Measurements from ENCODE around the gene NUP153.
"Not testable (repeated sequence)": the region's sequence is repeated elsewhere in the genome, so short reads cannot be mapped to it uniquely, and the experiment has no call there.

Gene NUP153

GRCh38 chr6:17601386-17601703, 105.4 kb downstream of the NUP153 start:
- no peak for DNase-seq (ENCODE audit: low spot score)

DNA sequence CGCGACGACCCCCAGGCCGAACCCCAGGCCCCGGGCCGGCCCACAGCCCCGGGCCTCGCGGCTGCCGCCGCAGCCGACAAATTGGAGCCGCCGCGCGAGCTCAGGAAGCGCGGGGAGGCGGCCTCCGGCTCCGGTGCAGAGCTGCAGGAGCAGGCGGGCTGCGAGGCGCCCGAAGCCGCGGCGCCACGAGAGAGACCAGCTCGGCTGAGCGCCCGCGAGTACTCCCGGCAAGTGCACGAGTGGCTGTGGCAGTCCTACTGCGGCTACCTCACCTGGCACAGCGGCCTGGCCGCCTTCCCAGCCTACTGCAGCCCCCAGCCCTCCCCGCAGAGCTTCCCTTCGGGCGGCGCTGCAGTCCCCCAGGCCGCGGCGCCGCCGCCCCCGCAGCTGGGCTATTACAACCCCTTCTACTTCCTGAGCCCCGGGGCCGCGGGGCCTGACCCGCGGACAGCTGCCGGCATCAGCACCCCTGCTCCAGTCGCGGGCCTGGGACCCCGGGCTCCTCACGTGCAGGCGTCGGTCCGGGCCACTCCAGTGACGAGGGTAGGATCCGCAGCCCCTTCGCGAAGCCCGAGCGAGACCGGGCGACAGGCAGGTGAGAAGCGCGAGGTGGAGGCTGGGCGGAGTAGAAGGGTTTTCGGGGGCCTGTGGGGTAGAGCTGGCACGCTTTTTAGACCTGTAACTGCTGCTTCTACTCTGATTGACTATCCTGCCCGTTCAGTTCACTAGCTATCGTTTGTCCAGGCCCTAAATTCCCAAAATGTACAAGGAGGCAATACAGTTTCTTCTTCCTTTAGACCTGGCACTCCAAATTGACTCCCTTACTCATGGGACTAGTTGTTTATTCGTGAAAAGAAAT, 106.0 kb downstream of the NUP153 start:
- DNase-seq (ENCODE audit: low spot score) = peak; percentile 69

DNA sequence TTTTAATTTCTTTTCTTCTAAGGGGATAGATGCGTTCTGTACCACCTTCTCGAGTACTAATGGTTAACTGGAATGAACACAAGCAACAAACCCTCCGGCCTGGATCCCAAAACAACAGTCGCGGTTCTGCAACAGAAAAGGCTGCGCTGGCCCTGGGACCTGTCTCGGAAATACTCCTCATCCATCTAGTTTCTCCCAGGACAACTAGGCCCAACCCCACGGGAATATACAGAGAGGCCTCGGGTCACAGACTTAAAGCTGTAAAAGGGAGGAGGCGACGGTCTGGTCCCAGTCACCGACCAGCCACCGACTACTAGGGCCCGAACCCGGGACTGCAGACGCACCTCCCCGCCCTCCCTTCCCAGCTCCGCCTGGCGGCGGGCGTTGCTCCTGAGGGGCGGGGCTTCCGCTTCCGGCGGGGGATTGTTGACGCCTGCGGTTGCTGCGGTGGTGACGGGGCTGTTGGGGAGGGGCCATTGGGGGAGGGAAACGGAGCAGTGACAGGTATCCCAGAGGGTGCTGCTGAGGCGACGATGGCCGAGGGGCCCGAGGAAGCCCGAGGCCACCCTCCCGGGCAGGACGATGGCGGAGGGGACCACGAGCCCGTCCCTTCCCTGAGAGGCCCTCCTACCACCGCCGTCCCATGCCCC, 106.7 kb downstream of the NUP153 start, which contains the start of gene FAM8A1:
FAM8A1 (plus strand) TSS at position 426 of the 650 bp plus-strand sequence; CDS start at position 534, 108 bp downstream.
- DNase-seq (ENCODE audit: low spot score) = peak; percentile 94

DNA sequence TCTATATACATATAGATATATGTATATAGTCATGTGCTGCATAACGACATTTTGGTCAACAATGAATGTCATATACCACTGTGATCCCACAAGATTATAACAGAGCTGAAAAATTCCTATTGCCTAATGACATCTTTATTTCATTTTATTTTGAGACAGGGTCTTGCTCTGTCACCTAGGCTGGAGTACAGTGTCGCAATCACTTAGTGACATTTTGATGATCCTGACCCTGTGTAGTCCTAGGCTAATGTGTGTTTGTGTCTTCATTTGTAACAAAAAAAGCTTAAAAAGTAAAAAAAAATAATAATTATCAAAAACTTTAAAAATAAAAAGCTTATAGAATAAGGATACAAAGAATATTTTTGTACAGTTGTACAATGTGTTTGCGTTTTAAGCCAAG, 110.6 kb downstream of the NUP153 start:
- no peak for DNase-seq (ENCODE audit: low spot score)

DNA sequence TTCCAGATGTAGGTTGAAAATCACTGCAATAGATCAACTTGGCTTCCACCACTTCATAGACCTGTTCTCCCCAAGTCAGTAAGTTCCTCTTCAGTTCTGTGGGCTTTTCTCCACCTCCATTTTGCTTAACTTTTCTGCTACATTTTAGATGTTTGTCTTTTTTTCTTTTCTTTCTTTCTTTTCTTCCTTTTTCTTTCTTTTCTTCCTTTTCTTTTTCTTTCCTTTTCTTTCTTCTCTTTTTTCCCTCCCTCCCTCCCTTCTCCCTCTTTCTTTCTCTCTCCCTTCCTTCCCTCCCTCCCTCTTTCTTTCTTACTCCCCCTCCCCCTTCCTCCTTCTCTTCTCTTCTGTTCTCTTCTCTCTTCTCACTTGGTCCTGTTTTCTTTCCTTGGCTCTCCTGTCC, 113.5 kb downstream of the NUP153 start:
- DNase-seq (ENCODE audit: low spot score) = no peak

- DNase-seq (ENCODE audit: low spot score) = no peak
Measured at GRCh38 chr6:17591287-17591686, 115.4 kb downstream of the NUP153 start.

GRCh38 chr6:17589406-17590096, 117.2 kb downstream of the NUP153 start:
- no peak for DNase-seq (ENCODE audit: low spot score)

DNA sequence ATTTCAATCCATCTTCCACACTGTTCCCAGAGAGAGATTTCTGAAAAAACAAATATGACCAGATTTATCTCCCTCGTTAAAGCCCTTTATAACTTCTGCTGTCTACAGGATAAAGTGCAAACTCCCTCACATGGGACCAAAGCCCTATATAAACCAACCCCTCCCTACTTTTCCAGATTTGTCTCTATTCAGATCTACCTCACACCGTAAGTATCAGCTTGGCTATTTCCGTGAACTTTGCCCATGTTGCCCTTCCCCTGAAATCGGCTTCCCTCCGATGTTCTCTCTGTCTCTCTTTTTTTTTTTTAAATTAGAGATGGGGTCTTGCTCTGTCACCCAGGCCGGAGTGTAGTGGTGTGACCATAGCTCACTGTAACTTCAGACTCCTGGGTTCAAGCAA, 118.7 kb downstream of the NUP153 start:
- DNase-seq (ENCODE audit: low spot score) = no peak

DNA sequence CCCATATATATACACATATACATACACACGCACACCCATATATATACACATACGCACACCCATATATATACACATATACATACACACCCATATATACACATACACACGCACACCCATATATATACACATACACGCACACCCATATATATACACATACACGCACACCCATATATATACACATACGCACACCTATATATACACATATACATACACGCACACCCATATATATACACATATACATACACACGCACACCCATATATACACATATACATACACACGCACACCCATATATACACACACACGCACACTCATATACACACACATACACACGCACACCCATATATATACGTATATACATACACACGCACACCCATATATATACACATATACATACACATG, 120.1 kb downstream of the NUP153 start:
- not testable (repeated sequence) for DNase-seq (ENCODE audit: low spot score)

DNA sequence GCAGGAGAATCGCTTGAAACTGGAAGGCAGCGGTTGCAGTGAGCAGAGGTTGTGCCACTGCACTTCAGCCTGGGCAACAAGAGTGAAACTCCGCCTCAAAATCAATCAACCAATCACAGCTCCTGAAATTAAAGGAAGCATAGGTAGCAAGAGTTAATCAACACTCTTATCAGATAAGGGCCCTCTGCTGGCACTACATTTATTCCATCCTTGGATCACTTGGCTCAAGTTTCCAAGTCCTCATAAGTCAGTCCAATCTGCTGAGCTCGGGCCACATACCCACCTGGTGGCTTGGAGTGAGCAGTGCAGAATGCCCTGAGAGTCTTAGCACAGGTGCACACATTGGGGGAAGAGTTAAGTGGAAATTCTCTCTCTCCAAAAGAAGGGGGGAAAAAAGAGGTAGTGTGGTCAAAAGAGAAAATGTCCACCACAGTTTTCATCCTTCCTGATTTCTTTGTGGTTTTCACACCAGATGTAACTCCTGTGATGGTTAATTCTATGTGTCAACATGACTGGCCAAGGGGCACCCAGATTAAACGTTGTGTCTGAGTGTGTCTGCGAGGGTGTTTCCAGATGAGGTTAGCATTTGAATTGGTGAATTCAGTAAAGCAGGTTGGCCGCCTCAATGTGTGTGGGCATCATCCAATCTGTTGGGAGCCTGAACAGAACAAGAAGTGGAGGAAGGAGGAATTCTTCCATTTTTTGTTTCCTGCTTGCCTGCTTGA, 120.8 kb downstream of the NUP153 start:
- peak; percentile 50 for DNase-seq (ENCODE audit: low spot score)

DNA sequence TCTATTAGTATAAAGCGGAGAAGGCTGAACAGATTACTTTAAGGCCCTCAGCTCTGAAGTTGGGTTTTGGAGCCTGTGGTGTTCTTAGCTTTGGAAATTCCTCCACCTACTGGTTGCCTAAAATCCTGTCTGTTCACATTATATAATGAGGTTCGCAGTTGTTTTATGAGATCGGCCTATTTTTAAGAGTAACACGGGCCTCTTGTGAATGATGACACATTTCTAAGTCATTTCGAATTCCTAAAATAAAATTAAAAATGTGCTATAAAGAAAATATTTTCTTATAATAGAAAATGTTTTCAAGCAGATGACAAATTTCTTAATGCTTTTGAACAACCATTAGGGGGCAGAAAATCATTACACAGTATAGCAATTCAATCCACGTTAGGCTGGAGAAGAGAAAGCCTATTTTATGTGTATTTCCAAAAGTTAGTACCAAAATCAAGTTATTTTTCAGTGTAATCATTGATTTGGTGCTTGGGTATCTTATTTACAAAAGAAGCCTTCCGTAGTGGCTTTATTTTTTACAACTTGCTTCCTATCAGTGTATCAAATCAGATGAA, 122.4 kb downstream of the NUP153 start:
- DNase-seq (ENCODE audit: low spot score) = peak; percentile 73

- DNase-seq (ENCODE audit: low spot score) = no peak
Measured at GRCh38 chr6:17583811-17584210, 122.9 kb downstream of the NUP153 start.

DNA sequence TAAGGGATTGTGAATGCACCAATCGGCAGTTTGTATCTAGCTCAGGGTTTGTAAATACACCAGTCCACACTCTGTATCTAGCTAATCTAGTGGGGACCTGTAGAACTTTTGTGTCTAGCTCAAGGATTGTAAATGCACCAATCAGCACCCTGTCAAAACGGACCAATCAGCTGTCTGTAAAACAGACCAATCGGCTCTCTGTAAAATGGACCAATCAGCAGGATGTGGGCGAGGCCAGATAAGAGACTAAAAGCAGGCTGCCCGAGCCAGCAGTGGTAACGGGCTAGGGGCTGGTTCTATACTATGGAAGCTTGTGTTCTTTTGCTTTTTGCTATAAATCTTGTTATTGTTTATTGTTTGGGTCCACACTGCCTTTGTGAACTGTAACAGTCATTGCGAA, 125.4 kb downstream of the NUP153 start:
- not testable (repeated sequence) for DNase-seq (ENCODE audit: low spot score)

DNA sequence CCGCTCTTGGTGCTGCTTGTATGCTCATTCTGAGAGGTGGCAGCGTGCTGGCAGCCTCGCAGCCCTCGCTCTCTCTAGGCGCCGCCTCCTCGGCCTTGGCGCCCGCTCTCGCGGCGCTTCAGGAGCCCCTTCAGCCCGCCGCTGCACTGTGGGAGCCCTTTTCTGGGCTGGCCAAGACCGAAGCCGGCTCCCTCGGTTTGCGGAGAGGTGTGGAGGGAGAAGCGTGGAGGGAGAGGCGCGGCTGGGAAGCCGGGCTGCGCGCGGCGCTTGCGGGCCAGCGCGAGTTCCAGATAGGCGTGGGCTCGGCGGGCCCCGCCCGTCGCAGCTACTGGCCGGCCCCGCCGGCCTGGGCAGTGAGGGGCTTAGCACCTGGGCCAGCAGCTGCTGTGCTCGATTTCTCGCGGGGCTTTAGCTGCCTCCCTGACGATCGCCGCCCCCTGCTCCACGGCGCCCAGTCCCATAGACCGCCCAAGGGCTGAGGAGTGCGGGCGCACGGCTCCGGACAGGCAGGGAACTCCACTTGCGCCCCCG, 126.1 kb downstream of the NUP153 start:
- DNase-seq (ENCODE audit: low spot score) = no peak

- DNase-seq (ENCODE audit: low spot score) = no peak
Measured at GRCh38 chr6:17577059-17577458, 129.7 kb downstream of the NUP153 start.

DNA sequence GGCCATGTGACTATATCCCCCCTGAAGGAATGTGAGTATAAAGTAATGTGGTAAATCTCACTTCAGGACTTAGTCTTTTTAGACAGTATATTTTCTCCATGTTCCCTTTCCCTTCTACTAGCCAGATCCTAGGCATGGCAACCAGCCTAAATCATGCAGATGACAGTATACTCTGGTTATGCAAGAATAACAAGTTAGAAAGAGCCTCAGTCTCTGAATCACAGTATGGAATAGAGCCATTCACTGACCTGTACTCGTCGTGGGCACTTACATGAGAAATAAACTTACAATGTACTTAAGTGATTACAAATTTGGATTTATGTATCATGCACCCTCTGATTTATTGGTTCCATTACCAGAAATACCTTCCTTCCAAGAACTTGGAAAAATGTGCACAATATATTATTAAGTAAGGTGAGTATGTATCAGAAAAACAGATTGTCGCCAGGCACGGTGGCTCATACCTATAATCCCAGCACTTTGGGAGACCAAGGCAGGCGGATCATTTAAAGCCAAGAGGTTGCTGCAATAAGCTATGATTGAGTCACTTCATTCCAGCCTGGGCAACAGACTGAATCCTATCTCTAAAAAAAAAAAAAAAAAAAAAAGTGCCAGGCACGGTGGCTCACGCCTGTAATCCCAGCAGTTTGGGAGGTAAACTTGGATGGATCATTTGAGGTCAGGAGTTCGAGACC, 131.7 kb downstream of the NUP153 start:
- DNase-seq (ENCODE audit: low spot score) = no peak

GRCh38 chr6:17565399-17565798, 141.3 kb downstream of the NUP153 start:
- no peak for DNase-seq (ENCODE audit: low spot score)
